K562 (cell line): Measurements from ENCODE around the gene AMZ2. TPM values are rescaled to one million over a fixed set of nuclear protein-coding genes. Genes with fewer than 3 reads are reported as not detected.

Experiments
- CHD1 ChIP-seq: fragments of 200-600 bp; sonication (generic); IDR thresholded peaks from one replicate; pipeline ENCODE4 v1.6.1; 2012; ENCODE audit warnings: mild to moderate bottlenecking, moderate library complexity, low read length, inconsistent platforms
- MGA ChIP-seq: fragments of 450-650 bp; IDR thresholded peaks from 2 replicates; pipeline ENCODE4 v1.6.1; 2016; ENCODE audit warnings: mild to moderate bottlenecking, moderate library complexity
- ZC3H8 ChIP-seq: fragments of 450-650 bp; IDR thresholded peaks from 2 replicates; pipeline ENCODE4 v1.6.1; 2017
- polyA plus RNA-seq, 8 experiments: library from polyadenylated mRNA; depleted of rRNA in 4 of 8; stranded (reverse) in 5 of 8; unstranded in 3 of 8; fragments of >200 nt; fragmentation: Nextera tagmentation in 2 of 8; fragmentation: Illumina TruSeq in 1 of 8; extraction: Ambion mirVana in 2 of 8; extraction: Trizol in 1 of 8; gene quantifications; 2 replicates each; pipeline versions ENCODE4 v1.2.1 to v1.2.3, GENCODE V29; 2011 to 2014; ENCODE audit warnings: inconsistent platforms in 1 of 8, missing spikeins in 1 of 8
- total RNA-seq, 7 experiments: library from RNA; depleted of rRNA in 6 of 7; stranded (reverse); fragments of >200 nt in 6 of 7; fragmentation: Illumina TruSeq in 2 of 7; extraction: Trizol in 2 of 7; gene quantifications; 2 replicates each; pipeline versions ENCODE4 v1.2.1 to v1.2.3, GENCODE V29; 2011 to 2021; ENCODE audit warnings: low replicate concordance in 1 of 7

Gene AMZ2
- total and polyA plus RNA-seq, 9 of the 15 experiments (the other 6 are each of a cell fraction or from before 2014, with no cell fraction given), result 22.6 to 92.2 (median 52.6) TPM

- TF ChIP-seq MGA (peak; percentile 97), ZC3H8 (no peak), CHD1 (no peak)
Observed at GRCh38 chr17:68247445-68248198, at the start of gene AMZ2 (continued).
